SU-DHL-6 (cell line): ENCODE results near the gene ALDH16A1.

Experiments
- H2AFZ ChIP-seq: fragments of 200-600 bp; sonication (generic); 2 replicates; pipeline ENCODE4 v1.6.1; 2014; ENCODE audit warnings: low read depth, mild to moderate bottlenecking, moderate library complexity, mixed read lengths, antibody characterized with exemption, low read length; ENCODE audit not compliant: severe bottlenecking
- H3F3A ChIP-seq: fragments of 200-600 bp; shearing (Covaris generic); 2 replicates; pipeline ENCODE4 v1.6.0; 2016; ENCODE audit warnings: antibody characterized with exemption, mild to moderate bottlenecking; ENCODE audit not compliant: insufficient read depth
- H3K27ac ChIP-seq: fragments of 200-600 bp; sonication (generic); 2 replicates; pipeline ENCODE4 v1.5.1; 2016; ENCODE audit warnings: low read depth, mild to moderate bottlenecking, low read length, moderate library complexity, mixed read lengths
- H3K27me3 ChIP-seq: fragments of 200-600 bp; sonication (generic), shearing (Covaris generic); 2 replicates; pipeline ENCODE4 v1.6.0; 2014; ENCODE audit warnings: mild to moderate bottlenecking, low read length
- H3K36me3 ChIP-seq: fragments of 200-600 bp; sonication (generic); 2 replicates; pipeline ENCODE4 v1.6.1; 2014; ENCODE audit warnings: mild to moderate bottlenecking, low read length, mixed read lengths
- H3K4me2 ChIP-seq: fragments of 300-600, 200-600 bp; shearing (Covaris generic), sonication (generic); 2 replicates; pipeline ENCODE4 v1.6.0; 2014; ENCODE audit warnings: low read length, low read depth, mild to moderate bottlenecking; ENCODE audit not compliant: poor library complexity, severe bottlenecking
- H3K4me3 ChIP-seq: fragments of 200-600 bp; sonication (generic); 2 replicates; pipeline ENCODE4 v1.5.1; 2014; ENCODE audit warnings: antibody characterized with exemption, low read length, mild to moderate bottlenecking, mixed read lengths; ENCODE audit not compliant: insufficient read depth, poor library complexity, severe bottlenecking
- H3K79me2 ChIP-seq: fragments of 200-600 bp; sonication (generic); 2 replicates; pipeline ENCODE4 v1.6.1; 2014; ENCODE audit warnings: mild to moderate bottlenecking, low read length, moderate library complexity; ENCODE audit not compliant: insufficient read depth
- H3K9ac ChIP-seq: fragments of 200-600 bp; sonication (generic); 2 replicates; pipeline ENCODE4 v1.7.0; 2014; ENCODE audit warnings: mild to moderate bottlenecking, low read length
- H3K9me2 ChIP-seq: fragments of 200-600 bp; sonication (generic); replicated peaks from 2 replicates; pipeline ENCODE4 v1.6.1; 2014; ENCODE audit warnings: low read length; ENCODE audit not compliant: insufficient read depth
- H3K9me3 ChIP-seq: fragments of 200-600 bp; sonication (generic); 2 replicates; pipeline ENCODE4 v1.6.1; 2014; ENCODE audit warnings: low read length, mixed read lengths; ENCODE audit not compliant: insufficient read depth
- H4K20me1 ChIP-seq: fragments of 200-600 bp; sonication (generic); 2 replicates; pipeline ENCODE4 v1.6.1; 2014; ENCODE audit warnings: low read depth, mild to moderate bottlenecking, antibody characterized with exemption, low read length, moderate library complexity, mixed read lengths
- EZH2phosphoT487 ChIP-seq: fragments of 200-600 bp; sonication (generic), shearing (Covaris generic); conservative IDR thresholded peaks from 2 replicates; pipeline ENCODE4 v1.6.1; 2018; ENCODE audit warnings: mild to moderate bottlenecking, antibody characterized with exemption, low read length, moderate library complexity, mixed read lengths
- TF ChIP-seq, protein P1 (sequence below): fragments of 200-600 bp; sonication (generic); IDR thresholded peaks from one replicate; pipeline ENCODE4 v1.5.1; 2017; ENCODE audit warnings: antibody characterized with exemption, mild to moderate bottlenecking, low read length, moderate library complexity; ENCODE audit not compliant: insufficient read depth, poor library complexity, severe bottlenecking

ALDH16A1 gene

DNA sequence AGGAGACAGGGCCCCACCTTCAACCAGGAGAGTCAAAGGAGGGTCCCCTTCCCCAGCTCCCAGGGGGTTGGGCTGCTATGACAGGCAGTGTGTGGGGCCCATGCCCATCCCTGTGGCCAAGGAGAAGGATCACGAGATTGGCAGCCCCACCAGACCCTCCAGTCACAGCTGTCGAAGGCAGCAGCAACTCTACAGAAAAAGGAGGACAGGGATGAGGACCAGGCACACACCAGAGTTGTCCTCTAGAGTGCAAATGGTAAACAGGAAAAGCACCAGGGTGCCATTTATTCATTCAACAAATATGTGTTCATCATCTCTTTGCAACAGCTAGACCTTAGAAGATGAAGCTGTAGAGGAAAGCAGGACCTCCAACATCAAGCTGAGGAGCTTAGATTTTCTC lies 33.9 kb upstream of the ALDH16A1 start:
- H3K27ac ChIP-seq, result no peak overlapping the region
- no peaks in the 10 kb centered on the region for H3K79me2 ChIP-seq
- H3K4me2 ChIP-seq, result no peak overlapping the region
- no peak overlapping the region for H3K9ac ChIP-seq
- H4K20me1 ChIP-seq, result no peaks in the 10 kb centered on the region
- no peaks in the 10 kb centered on the region for H3K36me3 ChIP-seq
- H3K27me3 ChIP-seq, result no peaks in the 10 kb centered on the region
- no peaks in the 10 kb centered on the region for H3K9me3 ChIP-seq
- no peak overlapping the region for H3K4me3 ChIP-seq
- TF ChIP-seq, protein P1, sequence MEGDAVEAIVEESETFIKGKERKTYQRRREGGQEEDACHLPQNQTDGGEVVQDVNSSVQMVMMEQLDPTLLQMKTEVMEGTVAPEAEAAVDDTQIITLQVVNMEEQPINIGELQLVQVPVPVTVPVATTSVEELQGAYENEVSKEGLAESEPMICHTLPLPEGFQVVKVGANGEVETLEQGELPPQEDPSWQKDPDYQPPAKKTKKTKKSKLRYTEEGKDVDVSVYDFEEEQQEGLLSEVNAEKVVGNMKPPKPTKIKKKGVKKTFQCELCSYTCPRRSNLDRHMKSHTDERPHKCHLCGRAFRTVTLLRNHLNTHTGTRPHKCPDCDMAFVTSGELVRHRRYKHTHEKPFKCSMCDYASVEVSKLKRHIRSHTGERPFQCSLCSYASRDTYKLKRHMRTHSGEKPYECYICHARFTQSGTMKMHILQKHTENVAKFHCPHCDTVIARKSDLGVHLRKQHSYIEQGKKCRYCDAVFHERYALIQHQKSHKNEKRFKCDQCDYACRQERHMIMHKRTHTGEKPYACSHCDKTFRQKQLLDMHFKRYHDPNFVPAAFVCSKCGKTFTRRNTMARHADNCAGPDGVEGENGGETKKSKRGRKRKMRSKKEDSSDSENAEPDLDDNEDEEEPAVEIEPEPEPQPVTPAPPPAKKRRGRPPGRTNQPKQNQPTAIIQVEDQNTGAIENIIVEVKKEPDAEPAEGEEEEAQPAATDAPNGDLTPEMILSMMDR, result no peak
- TF ChIP-seq EZH2phosphoT487, result no peak
- H3K9me2 ChIP-seq, result no peaks in the 10 kb centered on the region
- H3F3A ChIP-seq, result no peaks in the 10 kb centered on the region
- H2AFZ ChIP-seq, result no peak overlapping the region

DNA sequence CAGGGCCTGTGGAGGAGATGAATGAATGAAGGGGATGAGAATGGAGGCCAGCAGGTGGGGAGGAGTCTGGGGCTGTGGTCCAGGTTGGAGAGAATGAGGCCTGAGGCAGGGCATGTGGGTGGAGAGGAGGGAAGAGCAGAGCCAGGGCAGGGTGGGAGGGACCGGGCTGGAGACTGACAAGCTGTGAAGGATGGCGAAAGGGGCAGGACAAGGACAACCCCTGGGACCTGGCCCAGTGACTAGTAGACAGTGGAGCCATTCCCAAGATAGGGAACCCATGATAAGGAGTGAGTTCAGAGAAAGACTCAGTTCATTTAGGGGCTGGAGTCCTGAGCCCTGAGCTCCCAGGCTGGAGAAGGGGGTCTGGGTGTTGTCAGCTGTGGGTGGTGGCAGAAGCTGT lies 32.8 kb upstream of the ALDH16A1 start:
- TF ChIP-seq, protein P1, result no peak
- no peak for TF ChIP-seq EZH2phosphoT487
- Histone ChIP-seq H3K9me3 (no peaks in the 10 kb centered on the region), H3K9me2 (no peaks in the 10 kb centered on the region), H3K4me3 (no peak overlapping the region), H3K27me3 (no peaks in the 10 kb centered on the region), H3K4me2 (no peak overlapping the region), H3K9ac (no peak overlapping the region), H4K20me1 (no peaks in the 10 kb centered on the region), H2AFZ (no peak overlapping the region), H3F3A (no peaks in the 10 kb centered on the region), H3K27ac (no peak overlapping the region), H3K79me2 (no peaks in the 10 kb centered on the region), H3K36me3 (no peaks in the 10 kb centered on the region)

DNA sequence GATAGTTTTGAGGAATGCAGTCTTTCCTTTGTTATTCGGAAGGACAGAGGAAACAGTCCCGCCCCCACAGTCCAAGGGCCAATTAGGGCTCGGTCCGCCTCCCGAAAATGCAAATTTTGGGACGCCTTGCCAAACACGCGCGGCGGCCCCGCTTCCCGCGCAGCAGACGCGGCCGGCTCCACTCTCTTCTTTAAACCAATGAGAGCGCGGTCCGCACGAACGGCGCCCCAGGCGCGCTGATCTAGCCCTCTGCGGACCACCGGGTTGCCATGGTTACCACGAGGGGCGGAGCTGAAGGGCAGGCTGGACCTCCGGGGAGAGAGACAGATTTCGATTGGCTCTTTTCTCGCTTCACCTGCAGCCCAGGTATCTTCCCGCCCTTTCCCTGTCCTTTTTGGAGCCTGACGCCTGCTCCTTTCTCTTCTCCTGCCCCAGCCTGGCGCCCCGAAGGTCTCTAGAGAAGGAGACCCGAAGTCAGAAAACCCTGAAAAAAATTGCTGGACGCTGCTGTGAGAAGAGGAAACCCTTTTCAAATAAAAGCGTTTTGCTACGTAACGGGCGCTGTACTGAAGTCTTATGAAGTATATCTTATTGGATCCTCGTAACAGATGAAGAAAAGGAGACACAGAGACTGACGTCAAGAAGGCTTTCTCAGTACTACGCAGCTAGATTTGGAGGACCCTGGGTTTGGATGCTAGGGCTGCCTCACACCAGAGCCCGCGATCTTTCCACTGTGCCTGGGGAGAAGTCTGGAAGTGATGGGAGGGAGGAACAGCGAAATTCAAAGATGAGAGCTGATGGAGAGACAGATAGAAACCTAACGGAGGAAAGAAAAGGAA lies 31.8 kb upstream of the ALDH16A1 start:
- no peaks in the 10 kb centered on the region for H4K20me1 ChIP-seq
- TF ChIP-seq, protein P1, result no peak
- no peak for TF ChIP-seq EZH2phosphoT487
- no peaks in the 10 kb centered on the region for H3K79me2 ChIP-seq
- no peaks in the 10 kb centered on the region for H3K36me3 ChIP-seq
- H3F3A ChIP-seq, result no peaks in the 10 kb centered on the region
- H3K4me3 ChIP-seq, result no peak overlapping the region
- H2AFZ ChIP-seq, result no peak overlapping the region
- H3K9me3 ChIP-seq, result no peaks in the 10 kb centered on the region
- H3K4me2 ChIP-seq, result no peak overlapping the region
- no peaks in the 10 kb centered on the region for H3K27me3 ChIP-seq
- H3K27ac ChIP-seq, result no peak overlapping the region
- no peak overlapping the region for H3K9ac ChIP-seq
- H3K9me2 ChIP-seq, result no peaks in the 10 kb centered on the region
